OCI-M2 (cell line): ENCODE results near the gene PITPNM2.

Experiments used
- DNase-seq: peaks from one replicate; lab custom pipeline; 2025; ENCODE audit not compliant: unreplicated experiment; lab: John Stamatoyannopoulos, UW

Gene PITPNM2

GRCh38 chr12:123145211-123145610 lies 5.7 kb downstream of the PITPNM2 start:
- DNase-seq = no peak

- no peak for DNase-seq
Observed at GRCh38 chr12:123143736-123144461, 7.0 kb downstream of the PITPNM2 start.

GRCh38 chr12:123142921-123143735 lies 7.8 kb downstream of the PITPNM2 start:
- DNase-seq = no peak

- DNase-seq = no peak
Observed at GRCh38 chr12:123142518-123142840, 8.4 kb downstream of the PITPNM2 start.

- DNase-seq = no peak
Observed at GRCh38 chr12:123141615-123142517, 9.0 kb downstream of the PITPNM2 start.

GRCh38 chr12:123140676-123141614 lies 9.9 kb downstream of the PITPNM2 start:
- DNase-seq = no peak

GRCh38 chr12:123139926-123140675 lies 10.8 kb downstream of the PITPNM2 start:
- DNase-seq = no peak

- DNase-seq = no peak
Observed at GRCh38 chr12:123135688-123136087, 15.2 kb downstream of the PITPNM2 start.

- DNase-seq = no peak
Observed at GRCh38 chr12:123134826-123135225, 16.1 kb downstream of the PITPNM2 start.

- DNase-seq = no peak
Observed at GRCh38 chr12:123134271-123134671, 16.6 kb downstream of the PITPNM2 start.

GRCh38 chr12:123133701-123134100 lies 17.2 kb downstream of the PITPNM2 start:
- DNase-seq = no peak

GRCh38 chr12:123132951-123133619 lies 17.8 kb downstream of the PITPNM2 start:
- no peak for DNase-seq

GRCh38 chr12:123131879-123132402 lies 18.9 kb downstream of the PITPNM2 start:
- no peak for DNase-seq

GRCh38 chr12:123131291-123131832 lies 19.5 kb downstream of the PITPNM2 start:
- no peak for DNase-seq

- no peak for DNase-seq
Observed at GRCh38 chr12:123129621-123130020, 21.3 kb downstream of the PITPNM2 start.

GRCh38 chr12:123127182-123127495 lies 23.8 kb downstream of the PITPNM2 start:
- no peak for DNase-seq

- DNase-seq = no peak
Observed at GRCh38 chr12:123126294-123127181, 24.4 kb downstream of the PITPNM2 start.

- DNase-seq = no peak
Observed at GRCh38 chr12:123122626-123123025, 28.3 kb downstream of the PITPNM2 start.
